Neuronal stem cell (in vitro differentiated cells): ENCODE results near the gene STRIP2.
"Not testable (repeated sequence)": the region's sequence is repeated elsewhere in the genome, so short reads cannot be mapped to it uniquely, and the experiment has no call there.

Experiments
- DNase-seq: peaks from one replicate; pipeline ENCODE4 v3.0.0-alpha.2; 2013; ENCODE audit warnings: low spot score
- H2AFZ ChIP-seq: one replicate; pipeline ENCODE4 v1.6.1; 2013; ENCODE audit warnings: mild to moderate bottlenecking, low read length, inconsistent platforms
- H2AK5ac ChIP-seq: 2 replicates; pipeline ENCODE4 v1.6.1; 2013; ENCODE audit warnings: low read depth, mild to moderate bottlenecking, inconsistent platforms, low read length, moderate library complexity, mixed read lengths
- H2BK120ac ChIP-seq: 2 replicates; pipeline ENCODE4 v1.6.1; 2013; ENCODE audit warnings: low read depth, mild to moderate bottlenecking, inconsistent platforms, low read length, moderate library complexity, mixed read lengths
- H2BK12ac ChIP-seq: one replicate; pipeline ENCODE4 v1.6.1; 2013; ENCODE audit warnings: low read length, inconsistent platforms
- H2BK15ac ChIP-seq: 2 replicates; pipeline ENCODE4 v1.6.1; 2013; ENCODE audit warnings: mild to moderate bottlenecking, low read length, inconsistent platforms, mixed read lengths
- H2BK5ac ChIP-seq: one replicate; pipeline ENCODE4 v1.6.1; 2013; ENCODE audit warnings: inconsistent platforms, mild to moderate bottlenecking, low read length, moderate library complexity
- H3K14ac ChIP-seq: one replicate; pipeline ENCODE4 v1.6.1; 2013; ENCODE audit warnings: low read length, inconsistent platforms
- H3K18ac ChIP-seq: 2 replicates; pipeline ENCODE4 v1.6.1; 2013; ENCODE audit warnings: low read length, inconsistent platforms
- H3K23ac ChIP-seq: 2 replicates; pipeline ENCODE4 v1.6.1; 2013; ENCODE audit warnings: low read depth, mild to moderate bottlenecking, mixed read lengths, low read length, inconsistent platforms; ENCODE audit not compliant: poor library complexity
- H3K27ac ChIP-seq: replicated peaks from 3 replicates; pipeline ENCODE4 v1.5.1; 2013; ENCODE audit warnings: low read length, inconsistent platforms
- H3K27me3 ChIP-seq, 3 experiments: 2 replicates each; pipeline ENCODE4 v1.6.1; 2013; ENCODE audit warnings: low read length in 3 of 3, mild to moderate bottlenecking in 2 of 3, inconsistent platforms in 1 of 3, low read depth in 1 of 3, mixed read lengths in 1 of 3, moderate library complexity in 1 of 3; ENCODE audit not compliant: control insufficient read depth in 3 of 3, insufficient read depth in 3 of 3
- H3K36me3 ChIP-seq, 2 donors: replicated peaks in 1 of 2; 2 replicates each; pipeline ENCODE4 v1.6.1; 2013; ENCODE audit warnings: low read length in 2 of 2; ENCODE audit not compliant: control insufficient read depth in 2 of 2, insufficient read depth in 2 of 2
- H3K4ac ChIP-seq: 2 replicates; pipeline ENCODE4 v1.6.1; 2013; ENCODE audit warnings: inconsistent platforms, mild to moderate bottlenecking, low read length, moderate library complexity
- H3K4me1 ChIP-seq, 2 donors: 1 replicate in 1 of 2; 2 replicates in 1 of 2; pipeline ENCODE4 v1.6.1; 2013; ENCODE audit warnings: low read length in 2 of 2, low read depth in 1 of 2; ENCODE audit not compliant: control insufficient read depth in 2 of 2, insufficient read depth in 1 of 2
- H3K4me2 ChIP-seq: one replicate; pipeline ENCODE4 v1.6.1; 2013; ENCODE audit warnings: mild to moderate bottlenecking, low read length, inconsistent platforms; ENCODE audit not compliant: insufficient read depth, poor library complexity, severe bottlenecking
- H3K4me3 ChIP-seq, 2 donors: 2 replicates each; pipeline ENCODE4 v1.5.1; 2013; ENCODE audit warnings: low read length in 2 of 2, mild to moderate bottlenecking in 2 of 2, inconsistent platforms in 1 of 2, moderate library complexity in 1 of 2
- H3K79me1 ChIP-seq: one replicate; pipeline ENCODE4 v1.6.1; 2013; ENCODE audit warnings: low read depth, mild to moderate bottlenecking, inconsistent platforms, low read length, moderate library complexity
- H3K9ac ChIP-seq: one replicate; pipeline ENCODE4 v1.6.1; 2013; ENCODE audit warnings: mild to moderate bottlenecking, low read depth, low read length, inconsistent platforms; ENCODE audit not compliant: poor library complexity
- H3K9me3 ChIP-seq, 2 donors: replicated peaks in 1 of 2; 2 replicates each; pipeline versions ENCODE3 to v1.6.1; 2013; ENCODE audit warnings: low read length in 2 of 2, mild to moderate bottlenecking in 2 of 2, inconsistent platforms in 1 of 2, low read depth in 1 of 2, mixed read lengths in 1 of 2, moderate library complexity in 1 of 2; ENCODE audit not compliant: control insufficient read depth in 2 of 2, insufficient read depth in 1 of 2
- H4K8ac ChIP-seq: one replicate; pipeline ENCODE4 v1.6.1; 2013; ENCODE audit warnings: low read depth, mild to moderate bottlenecking, inconsistent platforms, low read length, moderate library complexity
- H4K91ac ChIP-seq: one replicate; pipeline ENCODE4 v1.6.1; 2013; ENCODE audit warnings: low read length, low read depth, mild to moderate bottlenecking, inconsistent platforms; ENCODE audit not compliant: poor library complexity
- WGBS, 2 donors: extraction: QIAGEN DNeasy Blood & Tissue Kit; methylation state at CpG; one replicate each; pipeline ENCODE4 v1.1.7; 2013; ENCODE audit warnings: missing lambda C conversion rate in 2 of 2, mixed read lengths in 1 of 2; ENCODE audit not compliant: insufficient read length in 2 of 2, insufficient replicate concordance in 1 of 2; ENCODE audit errors: extremely low coverage in 2 of 2; 5-methylcytosine and 5-hydroxymethylcytosine counted together

STRIP2 gene

DNA sequence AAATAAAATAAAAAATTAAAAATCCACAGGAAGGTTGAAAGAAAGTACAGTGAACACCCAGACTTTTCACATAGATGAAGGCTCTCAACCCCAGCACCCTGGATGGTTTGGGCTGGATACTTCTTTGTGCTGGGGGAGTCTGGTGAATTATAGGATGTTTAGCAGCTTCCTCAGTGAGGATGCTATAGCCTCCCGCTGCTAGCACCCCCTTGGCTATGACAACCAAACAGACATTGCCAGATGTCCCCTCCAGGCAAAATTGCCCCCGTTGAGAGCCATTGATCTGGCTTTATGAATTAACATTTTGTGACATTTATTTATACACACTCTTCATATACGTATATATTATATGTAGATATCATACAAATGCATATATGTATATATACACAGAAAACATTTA lies 89.7 kb downstream of the STRIP2 start:
- H2BK15ac ChIP-seq = no peak overlapping the region
- no peaks in the 10 kb centered on the region for H3K79me1 ChIP-seq
- H3K36me3 ChIP-seq = no peaks in the 10 kb centered on the region
- H2BK5ac ChIP-seq = no peak overlapping the region
- H2AK5ac ChIP-seq = no peak overlapping the region
- no peak overlapping the region for H2AFZ ChIP-seq
- H3K4me1 ChIP-seq = no peaks in the 10 kb centered on the region
- no peak overlapping the region for H3K4me3 ChIP-seq
- H2BK12ac ChIP-seq = no peak overlapping the region
- H3K9me3 ChIP-seq = peaks cover 0 to 2% of the 10 kb centered on the region in 2 donors
- no peak overlapping the region for H4K91ac ChIP-seq
- no peak overlapping the region for H4K8ac ChIP-seq
- H3K18ac ChIP-seq = no peak overlapping the region
- H3K23ac ChIP-seq = no peak overlapping the region
- no peak overlapping the region for H3K9ac ChIP-seq
- H3K27ac ChIP-seq = no peak overlapping the region
- no peak overlapping the region for H3K4ac ChIP-seq
- H3K27me3 ChIP-seq = peaks cover 0 to 22% (median 0%) of the 10 kb centered on the region in 3 experiments
- WGBS, 2 donors = no CpG with 5 or more reads among the region's 3 CpGs
- H3K14ac ChIP-seq = no peak overlapping the region
- H3K4me2 ChIP-seq = no peak overlapping the region
- DNase-seq = no peak
- no peak overlapping the region for H2BK120ac ChIP-seq

DNA sequence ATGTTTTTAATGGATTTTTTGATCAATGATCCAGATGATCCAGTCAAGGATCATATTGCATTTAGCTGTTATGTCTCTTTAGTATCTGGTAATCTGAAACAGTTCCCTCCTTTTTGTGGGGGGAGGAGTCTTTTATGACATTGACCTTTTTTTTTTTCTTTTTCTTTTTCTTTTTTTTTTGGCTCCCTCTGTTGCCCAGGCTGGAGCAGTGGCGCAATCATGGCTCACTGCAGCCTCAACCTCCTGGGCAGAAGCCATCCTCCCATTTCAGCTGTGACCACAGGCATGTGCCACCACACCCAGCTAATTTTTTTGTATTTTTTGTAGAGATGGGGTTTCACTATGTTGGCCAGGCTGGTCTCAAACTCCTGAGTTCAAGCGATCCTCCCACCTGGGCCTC lies 90.2 kb downstream of the STRIP2 start:
- not testable (repeated sequence) for H3K14ac ChIP-seq, H3K9me3 ChIP-seq, H2BK12ac ChIP-seq, H2BK5ac ChIP-seq, H4K91ac ChIP-seq, H3K23ac ChIP-seq, H2BK120ac ChIP-seq, H2BK15ac ChIP-seq, H3K18ac ChIP-seq, H3K36me3 ChIP-seq, H2AK5ac ChIP-seq, H3K4me1 ChIP-seq, H3K9ac ChIP-seq, H2AFZ ChIP-seq, H3K79me1 ChIP-seq, H3K4me2 ChIP-seq, DNase-seq, H3K4ac ChIP-seq, H3K27ac ChIP-seq, H3K4me3 ChIP-seq, H4K8ac ChIP-seq
- peaks cover 0 to 22% (median 0%) of the 10 kb centered on the region in 3 experiments for H3K27me3 ChIP-seq
- WGBS, 2 donors = no CpG with 5 or more reads among the region's 2 CpGs

- H3K9me3 ChIP-seq = peaks cover 0 to 2% of the 10 kb centered on the region in 2 donors
- no peak for DNase-seq
- H3K4ac ChIP-seq = no peak overlapping the region
- H3K14ac ChIP-seq = no peak overlapping the region
- H2AK5ac ChIP-seq = no peak overlapping the region
- H4K8ac ChIP-seq = no peak overlapping the region
- peaks cover 0 to 17% (median 0%) of the 10 kb centered on the region in 3 experiments for H3K27me3 ChIP-seq
- no peak overlapping the region for H2BK12ac ChIP-seq
- H3K4me3 ChIP-seq = no peak overlapping the region
- no peak overlapping the region for H3K18ac ChIP-seq
- H2BK120ac ChIP-seq = no peak overlapping the region
- no CpG with 5 or more reads among the region's 9 CpGs for WGBS, 2 donors
- H2AFZ ChIP-seq = no peak overlapping the region
- H3K27ac ChIP-seq = no peak overlapping the region
- H2BK5ac ChIP-seq = no peak overlapping the region
- H3K9ac ChIP-seq = no peak overlapping the region
- no peak overlapping the region for H2BK15ac ChIP-seq
- no peak overlapping the region for H3K23ac ChIP-seq
- no peaks in the 10 kb centered on the region for H3K4me1 ChIP-seq
- H3K36me3 ChIP-seq = no peaks in the 10 kb centered on the region
- no peak overlapping the region for H4K91ac ChIP-seq
- no peaks in the 10 kb centered on the region for H3K79me1 ChIP-seq
- H3K4me2 ChIP-seq = no peak overlapping the region
Observed at GRCh38 chr7:129525225-129525862, 91.1 kb downstream of the STRIP2 start.

DNA sequence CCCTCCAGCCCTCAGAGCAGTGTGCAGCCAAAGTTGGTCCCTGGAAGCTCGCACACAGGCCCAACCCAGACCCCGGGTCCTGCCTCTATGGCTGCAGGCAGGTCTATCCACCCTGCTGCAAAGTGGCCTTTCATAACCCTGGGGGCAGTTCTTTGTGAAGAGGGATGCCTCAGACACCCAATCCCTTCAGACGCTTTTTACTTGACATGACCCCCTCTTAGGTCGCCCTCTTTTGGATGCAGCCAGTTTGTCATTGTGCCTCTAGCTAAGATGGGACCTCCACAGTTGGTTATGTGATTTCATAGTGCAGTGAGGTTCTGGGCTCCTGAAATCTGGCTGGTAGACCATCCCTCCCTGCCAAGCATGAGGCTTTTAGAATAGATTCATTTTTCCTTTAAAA lies 95.4 kb downstream of the STRIP2 start:
- Histone ChIP-seq H2BK12ac (no peak overlapping the region), H4K91ac (no peak overlapping the region), H2AK5ac (no peak overlapping the region), H2BK120ac (no peak overlapping the region), H3K36me3 (no peaks in the 10 kb centered on the region), H3K4me1 (peaks cover 0 to 8% of the 10 kb centered on the region in 2 donors), H2AFZ (no peak overlapping the region), H3K4me2 (no peak overlapping the region), H3K4me3 (no peak overlapping the region), H3K9ac (no peak overlapping the region), H3K4ac (no peak overlapping the region), H3K23ac (no peak overlapping the region), H2BK15ac (no peak overlapping the region), H3K14ac (no peak overlapping the region), H3K9me3 (peaks cover 0 to 4% of the 10 kb centered on the region in 2 donors), H4K8ac (no peak overlapping the region), H3K18ac (no peak overlapping the region), H3K79me1 (peaks cover 3% of the 10 kb centered on the region), H3K27me3 (peaks cover 0 to 3% (median 0%) of the 10 kb centered on the region in 3 experiments), H2BK5ac (no peak overlapping the region), H3K27ac (no peak overlapping the region)
- DNase-seq = no peak
- no CpG with 5 or more reads among the region's 4 CpGs for WGBS, 2 donors
